Suprapubic skin (tissue), 3 donors: ENCODE results near the gene IGF2BP3.

Experiments used
- CTCF ChIP-seq, 2 donors: fragments of 200-600 bp in 1 of 2; fragments of 450-650 bp in 1 of 2; sonication (generic) in 1 of 2; IDR thresholded peaks; one replicate each; pipeline ENCODE4 v1.5.1; 2016 to 2019; ENCODE audit warnings: antibody characterized with exemption in 2 of 2, mild to moderate bottlenecking in 1 of 2, moderate library complexity in 1 of 2
- POLR2A ChIP-seq, 2 donors: fragments of 450-650 bp; IDR thresholded peaks; one replicate each; pipeline ENCODE4 v1.6.1; 2017; ENCODE audit warnings: antibody characterized with exemption in 2 of 2, mild to moderate bottlenecking in 2 of 2, moderate library complexity in 2 of 2

- no peak for TF ChIP-seq POLR2A (IDR thresholded peaks at IDR 0.05)
- TF ChIP-seq CTCF (IDR thresholded peaks at IDR 0.05) = no peak
Measured at GRCh38 chr7:23431702-23432199, 38.5 kb downstream of the IGF2BP3 start.
